SK-N-SH (cell line): ENCODE measurements around the gene TPMT. TPM values are rescaled to one million over a fixed set of nuclear protein-coding genes. Genes with fewer than 3 reads are reported as not detected.

Experiments
- CTCF ChIA-PET: fragments of 300-600, 350-600 bp; formaldehyde crosslinking; extraction: SDS; loops from one replicate; lab custom pipeline; 2021; lab: Yijun Ruan, JAX
- POLR2A ChIA-PET: fragments of 350-600 bp; sonication (Branson Sonifier 250); formaldehyde crosslinking; extraction: SDS; loops from one replicate; lab custom pipeline; 2020; ENCODE audit warnings: antibody characterized with exemption, inconsistent platforms; lab: Yijun Ruan, JAX
- DNase-seq: peaks from one replicate; pipeline ENCODE4 v3.0.0; 2012
- H2AFZ ChIP-seq: fragments of 200-600 bp; sonication (generic); 2 replicates; pipeline ENCODE4 v1.8.1; 2016; ENCODE audit warnings: antibody characterized with exemption, mild to moderate bottlenecking, low read depth
- H3F3A ChIP-seq: fragments of 200-600 bp; sonication (generic); replicated peaks from 2 replicates; pipeline ENCODE3; 2016; ENCODE audit warnings: antibody characterized with exemption, mild to moderate bottlenecking; ENCODE audit not compliant: insufficient read depth
- H3K27ac ChIP-seq, 2 experiments: fragments of 200-500 bp in 1 of 2; fragments of 200-600 bp in 1 of 2; sonication (Bioruptor generic) in 1 of 2; sonication (generic), shearing (Covaris generic) in 1 of 2; 2 replicates each; pipeline versions ENCODE4 v1.5.1 to v1.6.1; 2014 to 2016; ENCODE audit warnings: low read depth in 2 of 2, inconsistent platforms in 1 of 2, low read length in 1 of 2, mild to moderate bottlenecking in 1 of 2, mixed read lengths in 1 of 2
- H3K27me3 ChIP-seq: fragments of 200-600 bp; sonication (generic), shearing (Covaris generic); 2 replicates; pipeline ENCODE4 v1.6.1; 2016; ENCODE audit warnings: mixed run types; ENCODE audit not compliant: insufficient read depth
- H3K36me3 ChIP-seq, 2 experiments: fragments of 200-500 bp in 1 of 2; fragments of 200-600 bp in 1 of 2; sonication (Bioruptor generic) in 1 of 2; sonication (generic) in 1 of 2; replicated peaks in 1 of 2; 2 replicates each; pipeline versions ENCODE3 to v1.5.1; 2014 to 2016; ENCODE audit warnings: low read length in 1 of 2, mild to moderate bottlenecking in 1 of 2; ENCODE audit not compliant: insufficient read depth in 2 of 2, control insufficient read depth in 1 of 2
- H3K4me1 ChIP-seq, 2 experiments: fragments of 200-500 bp in 1 of 2; fragments of 200-600 bp in 1 of 2; sonication (Bioruptor generic) in 1 of 2; sonication (generic), shearing (Covaris generic) in 1 of 2; 2 replicates each; pipeline versions ENCODE4 v1.5.1 to v1.6.1; 2014 to 2016; ENCODE audit warnings: low read depth in 1 of 2, low read length in 1 of 2, mixed run types in 1 of 2; ENCODE audit not compliant: insufficient read depth in 2 of 2, control insufficient read depth in 1 of 2
- H3K4me2 ChIP-seq: fragments of 200-600 bp; sonication (generic), shearing (Covaris generic); 2 replicates; pipeline ENCODE4 v1.6.1; 2017; ENCODE audit warnings: mixed run types
- H3K4me3 ChIP-seq, 2 experiments: fragments of 200-500 bp in 1 of 2; fragments of 200-600 bp in 1 of 2; sonication (Bioruptor generic) in 1 of 2; sonication (generic), shearing (Covaris generic) in 1 of 2; 2 replicates each; pipeline versions ENCODE4 v1.5.1 to v1.8.1; 2014 to 2016; ENCODE audit warnings: low read depth in 2 of 2, inconsistent platforms in 1 of 2, low read length in 1 of 2, mild to moderate bottlenecking in 1 of 2, mixed read lengths in 1 of 2, moderate library complexity in 1 of 2
- H3K79me2 ChIP-seq: fragments of 200-600 bp; sonication (generic); 2 replicates; pipeline ENCODE4 v1.8.1; 2017; ENCODE audit warnings: mild to moderate bottlenecking; ENCODE audit not compliant: insufficient read depth
- H3K9ac ChIP-seq: fragments of 200-600 bp; sonication (generic); 2 replicates; pipeline ENCODE4 v1.6.1; 2017; ENCODE audit warnings: mixed run types
- H3K9me2 ChIP-seq: fragments of 200-600 bp; sonication (generic); 2 replicates; pipeline ENCODE4 v1.6.1; 2017; ENCODE audit warnings: mixed run types
- H3K9me3 ChIP-seq: fragments of 200-600 bp; sonication (generic); 2 replicates; pipeline ENCODE4 v1.6.1; 2017; ENCODE audit warnings: mixed run types, mild to moderate bottlenecking, moderate library complexity
- H4K20me1 ChIP-seq: fragments of 200-600 bp; sonication (generic); 2 replicates; pipeline ENCODE4 v1.6.1; 2017; ENCODE audit warnings: mild to moderate bottlenecking, mixed run types; ENCODE audit not compliant: insufficient read depth
- CTCF ChIP-seq: fragments of 200-600 bp; sonication (generic); IDR thresholded peaks from 2 replicates; pipeline ENCODE4 v1.6.1; 2017; ENCODE audit warnings: antibody characterized with exemption, mild to moderate bottlenecking, moderate library complexity
- ELF1 ChIP-seq: IDR thresholded peaks from 2 replicates; pipeline ENCODE4 v1.4.0; 2012
- EP300 ChIP-seq, 2 experiments: IDR thresholded peaks; 2 replicates each; pipeline versions ENCODE4 v1.4.0 to v1.6.1; 2012; ENCODE audit warnings: borderline replicate concordance in 1 of 2, low read depth in 1 of 2, low read length in 1 of 2
- FOXM1 ChIP-seq: IDR thresholded peaks from 2 replicates; pipeline ENCODE4 v1.4.0; 2012; ENCODE audit warnings: low read depth, mild to moderate bottlenecking
- IRF3 ChIP-seq: fragments of 150-350 bp; IDR thresholded peaks from 2 replicates; pipeline ENCODE4 v1.6.1; 2016; ENCODE audit warnings: mild to moderate bottlenecking, low read depth, low read length
- MAX ChIP-seq: IDR thresholded peaks from 2 replicates; pipeline ENCODE4 v1.4.0; 2012; ENCODE audit warnings: low read depth
- MEF2A ChIP-seq: IDR thresholded peaks from 2 replicates; pipeline ENCODE4 v1.4.0; 2012; ENCODE audit warnings: low read depth, borderline replicate concordance
- MXI1 ChIP-seq: IDR thresholded peaks from 2 replicates; pipeline ENCODE4 v1.6.1; 2012; ENCODE audit warnings: mild to moderate bottlenecking, low read depth, low read length, improper control_type of control experiment
- NFIC ChIP-seq: IDR thresholded peaks from 2 replicates; pipeline ENCODE4 v1.4.0; 2012; ENCODE audit warnings: borderline replicate concordance
- NRF1 ChIP-seq: IDR thresholded peaks from 2 replicates; pipeline ENCODE4 v1.6.1; 2012; ENCODE audit warnings: low read depth, mild to moderate bottlenecking, low read length
- POLR2AphosphoS5 ChIP-seq: IDR thresholded peaks from 2 replicates; pipeline ENCODE4 v1.6.1; 2012; ENCODE audit warnings: low read depth, low read length
- RAD21 ChIP-seq: IDR thresholded peaks from 2 replicates; pipeline ENCODE4 v1.6.1; 2012; ENCODE audit warnings: mild to moderate bottlenecking, low read length
- RFX5 ChIP-seq: IDR thresholded peaks from 2 replicates; pipeline ENCODE4 v1.6.1; 2012; ENCODE audit warnings: mild to moderate bottlenecking, improper control_type of control experiment, low read length
- SIN3A ChIP-seq: IDR thresholded peaks from 2 replicates; pipeline ENCODE4 v1.6.1; 2012; ENCODE audit warnings: low read depth, mild to moderate bottlenecking, low read length, moderate library complexity, borderline replicate concordance
- TEAD4 ChIP-seq: IDR thresholded peaks from 2 replicates; pipeline ENCODE4 v1.4.0; 2012; ENCODE audit warnings: mild to moderate bottlenecking, borderline replicate concordance; ENCODE audit not compliant: insufficient read depth
- ZBTB33 ChIP-seq: IDR thresholded peaks from 2 replicates; pipeline ENCODE4 v1.4.0; 2012; ENCODE audit warnings: low read depth, borderline replicate concordance
- WGBS: methylation state at CpG from one replicate; pipeline ENCODE4 v1.1.6; 2017; ENCODE audit warnings: low lambda C conversion rate; 5-methylcytosine and 5-hydroxymethylcytosine counted together
- polyA plus RNA-seq, 3 experiments: library from polyadenylated mRNA; depleted of rRNA; stranded (reverse); fragments of >200 nt; gene quantifications; 2 replicates each; pipeline ENCODE4 v1.2.3, GENCODE V29; 2012
- TF ChIP-seq, protein P1 (sequence below): IDR thresholded peaks from 2 replicates; pipeline ENCODE4 v1.6.1; 2012; ENCODE audit warnings: mild to moderate bottlenecking, low read depth, low read length, moderate library complexity
- TF ChIP-seq, protein P2 (sequence below): fragments of 150-350 bp; IDR thresholded peaks from 2 replicates; pipeline ENCODE4 v1.6.1; 2017; ENCODE audit warnings: antibody characterized with exemption, low read length, low read depth, borderline replicate concordance
- TF ChIP-seq, protein P3 (sequence below): IDR thresholded peaks from 2 replicates; pipeline ENCODE4; 2012

The TPMT gene
- polyA plus RNA-seq, 1 of the 3 experiments (the other 2 are of a cell fraction) = 8.1 TPM

DNA sequence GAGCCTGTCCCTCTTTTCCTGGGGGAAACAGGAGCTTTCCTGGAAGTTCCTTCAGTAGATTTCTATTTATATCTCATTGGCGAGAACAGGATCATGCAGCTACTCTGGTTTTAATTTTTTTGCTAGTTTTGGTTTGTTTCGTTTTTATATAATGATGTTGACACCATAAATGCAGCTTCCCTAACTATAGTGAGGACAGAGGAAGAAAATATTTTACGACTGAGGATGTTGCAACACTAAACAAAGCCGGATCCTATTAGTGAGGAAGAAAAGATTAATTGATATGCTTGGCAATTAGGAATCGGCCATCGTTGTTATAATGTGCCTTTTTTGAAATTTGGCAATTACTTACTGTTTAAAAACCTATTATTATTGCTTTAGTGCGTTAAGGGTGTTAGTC, 17.0 kb upstream of the TPMT start:
- ChIA-PET POLR2A (no interaction called here), CTCF (no interaction called here)

More for the DNA sequence above, 17.0 kb upstream of the TPMT start:
- Histone ChIP-seq H4K20me1 (no peaks in the 10 kb centered on the region), H3F3A (no peaks in the 10 kb centered on the region), H3K27me3 (no peaks in the 10 kb centered on the region), H3K4me1 (no peaks in the 10 kb centered on the region), H3K9ac (no peak overlapping the region), H3K4me3 (no peak overlapping the region), H2AFZ (no peak overlapping the region), H3K79me2 (no peaks in the 10 kb centered on the region)
- 91% methylated on average over 7 of the region's 7 CpGs for WGBS
- no peak for TF ChIP-seq EP300 (IDR thresholded peaks at IDR 0.05; ENCODE audit: borderline replicate concordance in 1 of 2, low read depth in 1 of 2, low read length in 1 of 2)
- TF ChIP-seq, protein P1, sequence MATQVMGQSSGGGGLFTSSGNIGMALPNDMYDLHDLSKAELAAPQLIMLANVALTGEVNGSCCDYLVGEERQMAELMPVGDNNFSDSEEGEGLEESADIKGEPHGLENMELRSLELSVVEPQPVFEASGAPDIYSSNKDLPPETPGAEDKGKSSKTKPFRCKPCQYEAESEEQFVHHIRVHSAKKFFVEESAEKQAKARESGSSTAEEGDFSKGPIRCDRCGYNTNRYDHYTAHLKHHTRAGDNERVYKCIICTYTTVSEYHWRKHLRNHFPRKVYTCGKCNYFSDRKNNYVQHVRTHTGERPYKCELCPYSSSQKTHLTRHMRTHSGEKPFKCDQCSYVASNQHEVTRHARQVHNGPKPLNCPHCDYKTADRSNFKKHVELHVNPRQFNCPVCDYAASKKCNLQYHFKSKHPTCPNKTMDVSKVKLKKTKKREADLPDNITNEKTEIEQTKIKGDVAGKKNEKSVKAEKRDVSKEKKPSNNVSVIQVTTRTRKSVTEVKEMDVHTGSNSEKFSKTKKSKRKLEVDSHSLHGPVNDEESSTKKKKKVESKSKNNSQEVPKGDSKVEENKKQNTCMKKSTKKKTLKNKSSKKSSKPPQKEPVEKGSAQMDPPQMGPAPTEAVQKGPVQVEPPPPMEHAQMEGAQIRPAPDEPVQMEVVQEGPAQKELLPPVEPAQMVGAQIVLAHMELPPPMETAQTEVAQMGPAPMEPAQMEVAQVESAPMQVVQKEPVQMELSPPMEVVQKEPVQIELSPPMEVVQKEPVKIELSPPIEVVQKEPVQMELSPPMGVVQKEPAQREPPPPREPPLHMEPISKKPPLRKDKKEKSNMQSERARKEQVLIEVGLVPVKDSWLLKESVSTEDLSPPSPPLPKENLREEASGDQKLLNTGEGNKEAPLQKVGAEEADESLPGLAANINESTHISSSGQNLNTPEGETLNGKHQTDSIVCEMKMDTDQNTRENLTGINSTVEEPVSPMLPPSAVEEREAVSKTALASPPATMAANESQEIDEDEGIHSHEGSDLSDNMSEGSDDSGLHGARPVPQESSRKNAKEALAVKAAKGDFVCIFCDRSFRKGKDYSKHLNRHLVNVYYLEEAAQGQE = no peak
- TF ChIP-seq, protein P2, sequence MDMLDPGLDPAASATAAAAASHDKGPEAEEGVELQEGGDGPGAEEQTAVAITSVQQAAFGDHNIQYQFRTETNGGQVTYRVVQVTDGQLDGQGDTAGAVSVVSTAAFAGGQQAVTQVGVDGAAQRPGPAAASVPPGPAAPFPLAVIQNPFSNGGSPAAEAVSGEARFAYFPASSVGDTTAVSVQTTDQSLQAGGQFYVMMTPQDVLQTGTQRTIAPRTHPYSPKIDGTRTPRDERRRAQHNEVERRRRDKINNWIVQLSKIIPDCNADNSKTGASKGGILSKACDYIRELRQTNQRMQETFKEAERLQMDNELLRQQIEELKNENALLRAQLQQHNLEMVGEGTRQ = no peak
- TF ChIP-seq MEF2A = no peak
- no peak for TF ChIP-seq MAX
- TF ChIP-seq NRF1 = no peak
- TF ChIP-seq POLR2AphosphoS5 = no peak
- no peak for TF ChIP-seq TEAD4
- TF ChIP-seq, protein P3, sequence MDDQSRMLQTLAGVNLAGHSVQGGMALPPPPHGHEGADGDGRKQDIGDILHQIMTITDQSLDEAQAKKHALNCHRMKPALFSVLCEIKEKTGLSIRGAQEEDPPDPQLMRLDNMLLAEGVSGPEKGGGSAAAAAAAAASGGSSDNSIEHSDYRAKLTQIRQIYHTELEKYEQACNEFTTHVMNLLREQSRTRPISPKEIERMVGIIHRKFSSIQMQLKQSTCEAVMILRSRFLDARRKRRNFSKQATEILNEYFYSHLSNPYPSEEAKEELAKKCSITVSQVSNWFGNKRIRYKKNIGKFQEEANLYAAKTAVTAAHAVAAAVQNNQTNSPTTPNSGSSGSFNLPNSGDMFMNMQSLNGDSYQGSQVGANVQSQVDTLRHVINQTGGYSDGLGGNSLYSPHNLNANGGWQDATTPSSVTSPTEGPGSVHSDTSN = no peak
- TF ChIP-seq SIN3A = no peak
- TF ChIP-seq CTCF = no peak
- no peak for TF ChIP-seq ZBTB33
- no peak for TF ChIP-seq RAD21
- TF ChIP-seq RFX5 = no peak
- TF ChIP-seq NFIC = no peak
- TF ChIP-seq ELF1 = no peak
- TF ChIP-seq FOXM1 = no peak
- no peak for TF ChIP-seq IRF3
- TF ChIP-seq MXI1 = no peak
- TF ChIP-seq, all 33 proteins: peak for 0
- no peaks in the 10 kb centered on the region for H3K9me3 ChIP-seq
- peaks cover 15 to 27% of the 10 kb centered on the region in 2 experiments for H3K36me3 ChIP-seq
- no peak overlapping the region for H3K4me2 ChIP-seq
- H3K9me2 ChIP-seq = no peaks in the 10 kb centered on the region
- no peak for DNase-seq
- no peak overlapping the region for H3K27ac ChIP-seq
